GM19023 (cell line): ENCODE measurements around the gene CD28.
"Not testable (repeated sequence)": the region's sequence is repeated elsewhere in the genome, so short reads cannot be mapped to it uniquely, and the experiment has no call there.

Source experiments
- ATAC-seq: cut with Tn5 transposase; IDR thresholded peaks from one replicate; pipeline ENCODE4 v1.9.1; 2021; ENCODE audit warnings: mild to moderate bottlenecking, moderate library complexity; ENCODE audit not compliant: unreplicated experiment

Gene CD28

GRCh38 chr2:203743441-203743981, 37.1 kb downstream of the CD28 start:
- no peak for ATAC-seq

- no peak for ATAC-seq
These were observed 37.7 kb downstream of the CD28 start for GRCh38 chr2:203744091-203744490.

- ATAC-seq: no peak
These were observed 38.8 kb downstream of the CD28 start for GRCh38 chr2:203745267-203745666.

GRCh38 chr2:203748331-203749126, 42.1 kb downstream of the CD28 start:
- no peak for ATAC-seq

- ATAC-seq: no peak
These were observed 44.1 kb downstream of the CD28 start for GRCh38 chr2:203750346-203751068.

GRCh38 chr2:203751685-203752271, 45.3 kb downstream of the CD28 start:
- no peak for ATAC-seq

- ATAC-seq: no peak
These were observed 49.7 kb downstream of the CD28 start for GRCh38 chr2:203756161-203756560.

GRCh38 chr2:203758841-203759689, 52.6 kb downstream of the CD28 start:
- no peak for ATAC-seq

GRCh38 chr2:203759690-203760365, 53.4 kb downstream of the CD28 start:
- ATAC-seq: no peak

- ATAC-seq: no peak
These were observed 54.7 kb downstream of the CD28 start for GRCh38 chr2:203761121-203761520.

GRCh38 chr2:203763241-203763937, 57.0 kb downstream of the CD28 start:
- ATAC-seq: no peak

- no peak for ATAC-seq
These were observed 57.7 kb downstream of the CD28 start for GRCh38 chr2:203763938-203764664.

- no peak for ATAC-seq
These were observed 66.2 kb downstream of the CD28 start for GRCh38 chr2:203772456-203773165.

- no peak for ATAC-seq
These were observed 68.3 kb downstream of the CD28 start for GRCh38 chr2:203774760-203775159.

- ATAC-seq: no peak
These were observed 69.2 kb downstream of the CD28 start for GRCh38 chr2:203775684-203776083.

- ATAC-seq: no peak
These were observed 70.6 kb downstream of the CD28 start for GRCh38 chr2:203777030-203777429.

- ATAC-seq: not testable (repeated sequence)
These were observed 73.1 kb downstream of the CD28 start for GRCh38 chr2:203779477-203780073.

GRCh38 chr2:203780231-203780630, 73.8 kb downstream of the CD28 start:
- ATAC-seq: no peak
